CD1c-positive myeloid dendritic cell (primary cell): Measurements from ENCODE around the gene SORBS1.

Experiments
- DNase-seq: peaks from one replicate; pipeline ENCODE4 v3.0.0-alpha.2; 2016; ENCODE audit errors: extremely low spot score

Gene SORBS1

DNA sequence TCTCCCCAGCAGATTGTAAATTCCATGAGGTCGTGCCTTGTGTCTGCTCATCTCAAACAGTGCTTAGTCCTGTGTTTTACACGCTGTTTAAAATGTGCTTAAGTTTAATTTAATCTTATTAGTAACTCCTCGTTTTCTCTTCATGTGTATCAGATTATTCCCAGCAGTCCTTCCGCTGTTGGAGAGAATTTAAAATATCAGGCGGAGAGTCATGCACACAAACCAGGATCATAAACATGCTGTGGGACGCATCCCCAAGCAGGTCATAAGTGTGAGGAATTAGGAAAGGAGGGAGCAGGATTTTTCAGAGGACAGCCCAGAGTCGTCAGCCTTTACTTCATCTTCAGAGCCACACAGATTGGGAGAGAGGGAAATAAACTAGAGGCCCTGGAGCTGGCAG is 4.2 kb upstream of the SORBS1 start:
- DNase-seq: no peak

DNA sequence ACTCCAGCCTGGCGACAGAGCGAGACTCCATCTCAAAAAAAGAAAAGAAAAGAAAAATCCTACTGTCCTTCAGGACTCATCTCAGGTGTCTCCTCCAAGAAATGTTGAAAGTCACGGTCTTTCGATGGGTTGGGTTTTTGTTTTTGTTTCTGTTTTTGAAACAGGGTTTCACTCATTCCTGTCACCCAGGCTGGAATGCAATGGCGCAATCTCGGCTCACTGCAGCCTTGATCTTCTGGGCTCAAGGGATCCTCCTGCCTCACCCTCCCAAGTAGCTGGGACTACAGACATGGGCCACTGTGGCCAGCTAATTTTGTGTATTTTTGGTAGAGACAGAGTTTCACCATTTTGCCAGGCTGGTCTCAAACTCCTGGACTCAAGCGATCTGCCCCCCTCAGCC is 3.1 kb upstream of the SORBS1 start:
- DNase-seq: no peak

- no peak for DNase-seq
Observed at GRCh38 chr10:95562341-95562965, 1.3 kb upstream of the SORBS1 start.

GRCh38 chr10:95561864-95562177 is 650 bp upstream of the SORBS1 start:
- DNase-seq: no peak

DNA sequence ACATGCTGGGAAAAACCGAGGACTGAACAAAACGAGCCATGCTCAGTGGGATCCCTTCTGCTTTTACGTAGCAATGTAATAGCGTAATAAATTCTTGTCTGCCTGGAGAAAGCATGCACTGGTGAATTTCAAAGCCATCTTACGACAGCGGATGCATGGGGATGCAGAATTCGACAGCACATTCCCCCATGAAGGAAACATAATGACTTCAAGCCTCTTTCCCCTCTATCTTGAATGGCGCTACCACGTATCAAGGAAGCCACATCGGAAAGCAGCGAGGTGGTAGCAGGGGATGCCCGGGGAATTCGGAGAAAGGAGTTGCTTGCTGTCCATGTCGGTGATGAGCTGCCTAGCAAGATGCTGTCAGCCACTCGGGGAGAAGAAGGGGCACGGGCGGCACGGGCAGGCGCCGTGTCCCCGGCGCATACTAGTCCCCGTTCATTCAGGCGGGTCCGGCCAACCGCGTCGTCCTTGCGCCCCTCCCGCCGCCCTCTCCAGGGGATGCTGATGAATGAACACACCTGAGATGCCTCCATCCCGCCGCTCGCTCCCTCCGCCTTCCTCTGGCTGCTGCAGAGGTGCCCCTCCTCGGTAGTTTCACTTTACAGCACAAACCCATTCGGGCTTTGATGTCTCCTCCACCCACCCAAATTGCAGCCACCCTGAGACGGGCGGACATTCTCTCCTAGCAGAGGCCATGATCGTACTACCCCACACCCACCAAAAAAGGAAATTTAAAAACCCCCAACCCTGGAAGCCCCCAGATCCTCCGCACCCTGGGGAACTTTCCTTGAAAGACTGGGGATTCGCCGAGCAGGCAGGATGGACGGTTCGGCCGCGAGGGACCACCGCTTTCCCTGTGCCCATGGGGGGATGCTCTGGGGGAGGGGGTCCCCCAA is 644 bp downstream of the SORBS1 start:
- peak; percentile 24 for DNase-seq

DNA sequence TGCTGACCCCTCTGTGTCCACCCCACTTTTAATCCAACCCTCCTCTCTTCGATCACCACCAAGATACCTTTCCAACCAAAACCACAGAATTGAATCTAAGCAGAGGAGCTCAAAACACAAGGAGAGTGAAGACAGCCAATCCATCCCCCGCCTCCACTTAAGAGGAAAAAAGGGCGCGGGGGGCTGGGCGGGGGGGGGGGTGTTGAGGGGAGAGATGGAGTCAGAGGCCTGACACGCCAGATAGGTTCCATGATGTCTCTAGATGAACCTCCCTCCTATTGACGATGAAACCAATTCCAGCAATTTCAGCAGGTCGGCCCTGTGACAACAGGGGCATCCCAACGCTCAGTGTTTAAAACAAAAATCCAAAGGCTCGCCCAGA is 1.3 kb downstream of the SORBS1 start:
- no peak for DNase-seq

DNA sequence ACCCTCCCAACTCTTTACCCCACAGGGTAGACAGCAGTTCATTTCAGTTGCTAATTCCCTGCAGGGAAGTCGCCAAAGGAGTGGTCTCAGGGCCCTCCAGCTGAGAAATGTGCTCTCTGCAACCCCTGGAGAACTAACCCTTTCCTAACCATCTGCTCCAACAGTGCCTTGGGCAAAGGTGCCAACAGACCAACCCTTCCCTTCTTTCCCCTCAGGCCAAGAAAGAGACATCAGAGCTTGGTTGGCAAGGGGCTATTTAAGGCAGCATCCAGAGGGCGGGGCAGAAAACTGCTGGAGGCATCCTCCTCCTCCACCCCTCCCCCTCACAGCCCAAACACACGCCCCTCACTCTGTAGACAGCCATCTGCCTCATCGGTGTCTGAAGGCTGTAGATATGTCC is 1.7 kb downstream of the SORBS1 start:
- DNase-seq: no peak

DNA sequence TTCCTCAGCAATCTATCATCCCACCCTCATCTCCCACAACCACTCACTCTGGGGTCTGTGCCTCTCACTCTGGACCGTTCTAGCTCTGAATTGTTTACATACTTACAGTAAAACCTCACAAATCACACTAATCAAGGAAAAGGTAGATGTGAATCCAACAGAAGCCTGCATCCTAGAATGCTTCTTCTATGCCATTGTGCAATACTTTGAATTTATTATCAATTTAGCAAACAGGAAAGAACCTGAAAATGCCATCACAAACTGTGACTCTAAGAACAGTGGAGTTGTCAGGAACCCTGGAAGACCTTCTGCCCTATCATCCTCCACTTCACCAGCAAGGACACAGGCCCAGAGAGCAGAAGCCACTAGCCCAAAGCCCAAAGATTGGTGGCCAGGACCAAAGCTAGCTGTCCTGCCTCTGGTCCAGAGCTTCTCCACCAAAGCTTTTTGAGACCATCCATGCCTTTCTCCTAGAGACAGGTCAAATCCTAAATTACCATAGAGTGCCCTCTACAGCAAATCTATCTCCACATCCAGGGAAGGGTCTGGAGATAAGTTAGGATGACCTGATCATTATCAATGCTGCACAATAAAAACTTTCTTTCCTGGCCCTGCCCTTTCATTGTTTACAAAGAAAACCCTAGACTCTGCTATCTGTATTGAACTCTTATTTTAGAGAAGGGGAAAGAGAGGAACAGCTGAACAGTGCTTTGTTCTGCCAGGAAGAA is 2.4 kb downstream of the SORBS1 start:
- no peak for DNase-seq

GRCh38 chr10:95556994-95557767 is 4.0 kb downstream of the SORBS1 start:
- DNase-seq: no peak

GRCh38 chr10:95553674-95554073 is 7.5 kb downstream of the SORBS1 start:
- no peak for DNase-seq

DNA sequence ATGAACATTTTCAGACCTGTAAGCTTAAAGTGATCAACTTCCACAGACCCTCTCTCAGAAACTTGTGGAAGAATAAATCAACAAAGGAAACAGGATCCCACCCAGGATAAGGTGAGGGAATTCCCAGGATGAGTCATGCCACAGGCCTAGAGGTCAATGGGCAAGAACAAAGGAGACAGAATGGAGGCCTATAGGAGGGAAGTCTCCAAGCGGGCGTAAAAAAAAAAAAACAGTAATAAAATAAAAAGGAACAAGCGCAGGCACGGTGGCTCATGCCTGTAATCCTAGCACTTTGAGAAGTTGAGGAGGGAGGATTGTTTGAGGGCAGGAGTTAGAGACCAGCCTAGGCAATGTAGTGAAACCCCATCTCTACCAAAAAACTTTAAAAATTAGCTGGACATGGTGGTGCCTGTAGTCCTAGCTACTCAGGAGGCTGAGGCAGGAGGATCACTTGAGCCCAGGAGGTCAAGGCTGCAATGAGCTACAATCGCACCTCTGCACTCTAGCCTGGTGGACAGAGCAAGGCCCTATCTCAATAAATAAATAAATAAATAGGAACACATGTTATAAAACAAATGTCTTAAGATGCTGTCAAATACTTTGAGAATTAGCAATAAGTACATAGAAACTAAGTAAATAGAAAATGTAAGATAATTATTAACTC is 8.4 kb downstream of the SORBS1 start:
- no peak for DNase-seq

DNA sequence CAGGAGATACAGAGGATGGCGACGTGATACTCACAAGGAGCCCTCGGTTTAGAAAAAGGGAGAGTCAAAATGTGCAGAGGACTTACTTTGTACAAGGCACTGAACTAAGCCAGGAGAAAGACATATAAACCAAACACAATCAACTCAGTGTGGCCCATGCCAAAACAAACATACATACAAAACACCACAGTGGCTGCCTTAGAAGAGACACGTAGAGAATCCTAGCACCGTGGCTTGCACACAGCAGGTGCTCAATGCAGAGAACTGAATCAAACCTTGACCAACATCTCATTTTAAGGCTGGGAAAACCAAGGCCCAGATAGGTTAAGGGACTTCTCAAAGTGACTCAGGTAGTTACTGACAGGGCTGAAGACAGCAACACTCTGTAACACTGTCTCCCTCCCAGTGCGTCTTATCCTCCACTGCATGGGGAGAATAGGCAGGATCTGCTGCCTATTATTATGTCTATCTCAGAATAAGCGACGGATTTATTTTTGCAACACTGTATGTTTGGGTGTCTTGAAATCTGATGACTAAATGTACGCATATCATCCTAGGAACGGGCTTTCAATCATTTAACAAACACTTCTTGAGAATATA is 11.0 kb downstream of the SORBS1 start:
- DNase-seq: no peak

DNA sequence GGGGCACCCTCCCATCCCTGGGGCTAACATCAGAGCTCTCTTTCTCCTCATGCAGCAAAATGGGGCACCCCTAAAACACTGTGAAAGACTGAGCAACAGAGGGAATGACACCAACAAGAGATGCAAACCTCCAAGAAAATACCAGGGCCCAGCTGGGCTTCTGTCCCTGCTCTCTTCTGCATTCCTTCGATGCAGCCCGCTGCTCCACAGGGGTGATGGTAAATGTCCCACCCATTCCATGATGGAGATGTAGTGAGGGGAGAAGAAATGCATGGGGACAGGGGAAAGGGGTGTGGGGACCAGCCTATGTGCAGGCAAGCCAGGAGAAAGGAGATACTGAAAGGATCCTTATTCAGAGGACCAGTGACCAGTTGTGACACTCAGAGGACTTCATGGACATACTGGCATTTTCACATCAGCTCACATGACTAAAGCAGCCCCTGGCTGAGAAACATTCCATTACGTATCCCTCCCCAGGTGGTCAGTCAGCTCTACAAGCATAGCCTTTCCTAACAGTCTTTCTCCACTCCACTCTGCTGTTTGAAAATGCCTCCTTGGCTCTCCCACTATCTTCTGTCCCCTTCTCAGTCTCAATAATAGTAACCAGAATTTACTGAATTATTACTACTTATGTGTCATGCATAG is 13.3 kb downstream of the SORBS1 start:
- DNase-seq: no peak

- no peak for DNase-seq
Observed at GRCh38 chr10:95547197-95547596, 14.0 kb downstream of the SORBS1 start.

DNA sequence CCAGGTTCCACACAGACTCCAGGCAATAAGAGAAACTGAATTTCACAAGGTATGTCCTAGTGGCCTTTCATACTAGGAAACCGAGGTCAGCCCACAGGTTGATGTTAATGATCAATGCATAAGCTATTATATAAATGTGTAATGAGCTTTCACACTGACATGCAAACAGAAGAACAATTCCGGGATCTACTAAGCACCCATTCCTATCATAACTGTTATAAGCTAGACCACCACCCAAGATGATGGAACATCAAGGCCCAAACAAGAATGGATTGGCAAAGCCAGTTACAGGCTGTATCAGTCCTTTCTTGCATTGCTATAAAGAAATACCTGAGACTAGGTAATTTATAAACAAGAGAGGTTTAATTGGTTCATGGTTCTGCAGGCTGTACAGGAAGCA is 15.2 kb downstream of the SORBS1 start:
- no peak for DNase-seq

DNA sequence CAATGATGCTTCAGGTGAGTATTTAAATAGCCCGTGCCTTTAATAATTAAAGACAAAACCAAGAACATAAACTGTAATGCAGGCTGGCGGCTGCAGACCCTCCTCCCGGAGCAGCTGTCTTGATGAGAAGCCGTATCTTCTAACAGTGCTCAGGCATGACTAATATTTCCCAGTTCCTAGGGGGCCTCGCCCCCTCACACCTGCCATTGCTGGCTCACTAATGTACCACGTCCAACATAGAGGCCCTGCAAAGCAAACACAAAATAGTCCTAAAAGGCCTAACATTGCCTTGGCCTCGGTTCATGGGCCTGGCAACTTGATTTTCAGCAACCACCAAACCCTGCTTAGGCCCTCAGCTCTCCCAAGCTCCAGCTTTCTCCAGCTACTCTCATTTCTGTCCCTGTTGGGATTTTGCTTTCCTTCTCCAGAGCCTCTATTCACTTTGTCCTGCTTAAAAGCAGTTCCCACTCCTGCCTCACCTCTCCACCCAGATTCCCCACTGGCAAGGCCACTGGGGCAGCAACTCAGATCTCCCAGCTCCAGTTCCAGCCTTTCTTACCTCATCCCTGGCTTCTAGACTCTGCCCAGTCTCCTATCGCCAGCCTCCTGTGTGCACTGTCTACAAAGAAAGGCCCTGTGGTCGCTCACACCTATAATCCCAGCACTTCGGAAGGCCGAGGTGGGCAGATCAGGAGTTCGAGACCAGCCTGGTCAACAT is 16.2 kb downstream of the SORBS1 start:
- DNase-seq: no peak

GRCh38 chr10:95543459-95543858 is 17.7 kb downstream of the SORBS1 start:
- no peak for DNase-seq

- no peak for DNase-seq
Observed at GRCh38 chr10:95542761-95543160, 18.4 kb downstream of the SORBS1 start.

DNA sequence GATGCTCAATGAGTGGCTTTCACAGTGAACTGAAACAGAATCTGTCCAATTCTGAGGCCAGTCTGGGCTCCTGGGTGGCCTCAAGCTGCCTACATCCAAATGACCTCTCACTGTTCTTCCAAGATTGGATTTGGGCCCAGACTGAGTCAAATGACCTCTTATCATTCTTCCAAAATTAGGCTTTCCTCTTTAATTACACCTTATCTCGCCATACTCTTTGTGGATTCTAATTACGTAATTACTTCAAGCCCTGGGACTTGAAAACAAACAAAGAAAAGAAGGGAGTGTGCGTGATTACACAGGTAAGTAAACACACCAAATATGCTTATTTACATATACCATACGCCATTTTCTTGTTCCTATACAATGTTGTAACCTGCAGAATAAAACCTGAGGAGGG is 18.8 kb downstream of the SORBS1 start:
- no peak for DNase-seq

- no peak for DNase-seq
Observed at GRCh38 chr10:95540514-95541052, 20.6 kb downstream of the SORBS1 start.
